Endothelial cell of umbilical vein (primary cell): ENCODE data around the gene FAM98C. TPM values are rescaled to one million over a fixed set of nuclear protein-coding genes. Genes with fewer than 3 reads are reported as not detected.

Source experiments
- BruUV-seq: library from RNA; stranded (reverse); fragments of 400-500 nt; replicated peaks from 2 replicates; lab custom pipeline; 2021; lab: Mats Ljungman, UMichigan
- CTCF ChIA-PET: fragments of 300-600, 350-600 bp; sonication (Branson Sonifier 250); formaldehyde crosslinking; loops from one replicate; lab custom pipeline; 2021; ENCODE audit warnings: antibody characterized with exemption, inconsistent platforms; lab: Charles Lee
- POLR2A ChIA-PET: fragments of 300-600, 350-600 bp; sonication (Branson Sonifier 250); formaldehyde crosslinking; loops from one replicate; lab custom pipeline; 2021; ENCODE audit warnings: antibody characterized with exemption, inconsistent platforms; lab: Charles Lee
- DNase-seq: peaks from one replicate; pipeline ENCODE4 v3.0.0-alpha.2; 2011; ENCODE audit warnings: low read depth, low spot score
- FAIRE-seq: peaks from 2 replicates; lab custom pipeline; 2011; peaks lifted over from hg19 to GRCh38; lab: Jason Lieb, UNC
- H2AFZ ChIP-seq: 2 replicates; pipeline ENCODE4 v1.6.0; 2012; ENCODE audit warnings: low read depth, low read length, control low read depth, inconsistent platforms
- H3K27ac ChIP-seq: 2 replicates; pipeline ENCODE4 v1.5.1; 2011; ENCODE audit warnings: low read depth, mild to moderate bottlenecking, control low read depth, low read length, moderate library complexity; ENCODE audit not compliant: insufficient read depth
- H3K27me3 ChIP-seq, 2 experiments: 2 replicates each; pipeline versions ENCODE4 v1.6.0 to v1.6.1; 2011; ENCODE audit warnings: low read length in 2 of 2, mixed read lengths in 1 of 2; ENCODE audit not compliant: control insufficient read depth in 2 of 2, insufficient read depth in 2 of 2
- H3K36me3 ChIP-seq, 2 experiments: 2 replicates in 1 of 2; 3 replicates in 1 of 2; pipeline ENCODE4 v1.5.1; 2011; ENCODE audit warnings: low read length in 2 of 2, mild to moderate bottlenecking in 1 of 2, moderate library complexity in 1 of 2; ENCODE audit not compliant: control insufficient read depth in 2 of 2, insufficient read depth in 2 of 2; ENCODE audit errors: extremely low read depth in 1 of 2
- H3K4me1 ChIP-seq: 3 replicates; pipeline ENCODE4 v1.5.1; 2011; ENCODE audit warnings: mild to moderate bottlenecking, low read length; ENCODE audit not compliant: control insufficient read depth, insufficient read depth; ENCODE audit errors: extremely low read depth
- H3K4me2 ChIP-seq: 2 replicates; pipeline ENCODE4 v1.6.1; 2011; ENCODE audit warnings: low read length, control low read depth, mixed read lengths; ENCODE audit not compliant: insufficient read depth
- H3K4me3 ChIP-seq, 3 experiments: fragments of 200-600 bp in 1 of 3; sonication (generic), shearing (Covaris generic) in 1 of 3; replicated peaks in 1 of 3; 2 replicates each; pipeline ENCODE4 v1.5.1; 2011 to 2016; ENCODE audit warnings: control low read depth in 3 of 3, low read length in 3 of 3, mild to moderate bottlenecking in 2 of 3, inconsistent platforms in 1 of 3, low read depth in 1 of 3, moderate library complexity in 1 of 3; ENCODE audit not compliant: insufficient read depth in 1 of 3
- H3K79me2 ChIP-seq: 2 replicates; pipeline ENCODE4 v1.6.0; 2012; ENCODE audit warnings: low read length, inconsistent platforms; ENCODE audit not compliant: control insufficient read depth, insufficient read depth
- H3K9ac ChIP-seq: replicated peaks from 2 replicates; pipeline ENCODE3; 2011; ENCODE audit warnings: low read length, control low read depth; ENCODE audit not compliant: insufficient read depth; ENCODE audit errors: extremely low read depth
- H3K9me1 ChIP-seq: replicated peaks from 3 replicates; pipeline ENCODE4 v1.6.0; 2011; ENCODE audit warnings: mild to moderate bottlenecking, low read length; ENCODE audit not compliant: control insufficient read depth, insufficient read depth; ENCODE audit errors: extremely low read depth
- H3K9me3 ChIP-seq: replicated peaks from 2 replicates; pipeline ENCODE4 v1.5.1; 2012; ENCODE audit warnings: low read length, inconsistent platforms; ENCODE audit not compliant: control insufficient read depth, insufficient read depth
- H4K20me1 ChIP-seq: replicated peaks from 2 replicates; pipeline ENCODE3; 2011; ENCODE audit warnings: mild to moderate bottlenecking, low read length; ENCODE audit not compliant: control insufficient read depth, insufficient read depth; ENCODE audit errors: extremely low read depth
- EZH2 ChIP-seq: IDR thresholded peaks from 2 replicates; pipeline ENCODE4 v1.6.1; 2012; ENCODE audit warnings: borderline replicate concordance, low read depth, mild to moderate bottlenecking, moderate library complexity, low read length, inconsistent platforms; ENCODE audit not compliant: severe bottlenecking
- FOS ChIP-seq: IDR thresholded peaks from 2 replicates; pipeline ENCODE4 v1.6.1; 2011; ENCODE audit warnings: mild to moderate bottlenecking, low read length, moderate library complexity, borderline replicate concordance; ENCODE audit not compliant: insufficient read depth
- GATA2 ChIP-seq: IDR thresholded peaks from 2 replicates; pipeline ENCODE4 v1.7.0; 2011; ENCODE audit warnings: low read depth, mild to moderate bottlenecking, moderate library complexity, mixed read lengths, low read length; ENCODE audit not compliant: insufficient read length, insufficient read depth
- JUN ChIP-seq: IDR thresholded peaks from 2 replicates; pipeline ENCODE4 v1.6.1; 2011; ENCODE audit warnings: borderline replicate concordance, low read depth; ENCODE audit not compliant: insufficient read length, insufficient read depth
- MYC ChIP-seq: IDR thresholded peaks from one replicate; pipeline ENCODE4 v1.6.1; 2011; ENCODE audit warnings: mild to moderate bottlenecking, low read depth, low read length
- POLR2A ChIP-seq: IDR thresholded peaks from 2 replicates; pipeline ENCODE4 v1.6.1; 2012; ENCODE audit warnings: low read depth, mild to moderate bottlenecking, control low read depth, low read length
- POLR2AphosphoS5 ChIP-seq: IDR thresholded peaks from 2 replicates; pipeline ENCODE4 v1.6.1; 2012; ENCODE audit warnings: low read depth, mild to moderate bottlenecking, control low read depth, low read length, moderate library complexity; ENCODE audit not compliant: insufficient read depth
- dilution Hi-C: fragments of 300-500 bp; cut with MboI; formaldehyde crosslinking; loops from one replicate; pipeline ENCODE4 v1.15.0; 2019; ENCODE audit warnings: low sequenced_read_pairs; ENCODE audit not compliant: extremely low pct_ligation_motif_present
- intact Hi-C: fragments of 100-400 bp; cut with micrococcal nuclease; formaldehyde crosslinking; loops from one replicate; pipeline ENCODE4 v1.10.0; 2022
- polyA plus RNA-seq, 4 experiments: library from polyadenylated mRNA; depleted of rRNA in 3 of 4; stranded (reverse) in 3 of 4; unstranded in 1 of 4; fragments of >200 nt; gene quantifications; 2 replicates each; pipeline versions ENCODE4 v1.2.1 to v1.2.3, GENCODE V29; 2011 to 2012; ENCODE audit warnings: missing spikeins in 1 of 4
- total RNA-seq: library from RNA; stranded (reverse); gene quantifications from 2 replicates; pipeline ENCODE4 v1.2.3, GENCODE V29; 2021
- TF ChIP-seq, protein P1 (sequence below), 2 donors: IDR thresholded peaks; 1 replicate in 1 of 2; 2 replicates in 1 of 2; pipeline ENCODE4 v1.5.1; 2011; ENCODE audit warnings: low read length in 2 of 2, mild to moderate bottlenecking in 2 of 2, moderate library complexity in 2 of 2, control low read depth in 1 of 2, inconsistent platforms in 1 of 2, low read depth in 1 of 2; ENCODE audit not compliant: insufficient read depth in 1 of 2; ENCODE audit errors: extremely low read depth in 1 of 2
- TF ChIP-seq, protein P2 (sequence below): IDR thresholded peaks from 2 replicates; pipeline ENCODE4 v1.6.1; 2011; ENCODE audit not compliant: insufficient read depth, insufficient read length

FAM98C gene
- total and polyA plus RNA-seq, 2 donors (not counting 3 experiments of a cell fraction or from before 2014, with no cell fraction given), result 12.6 to 13.0 TPM

- Histone ChIP-seq H3K9me1 (no peaks in the 10 kb centered on the region), H3K4me2 (no peak overlapping the region), H2AFZ (no peak overlapping the region), H3K36me3 (no peaks in the 10 kb centered on the region), H3K9ac (no peak overlapping the region), H4K20me1 (no peaks in the 10 kb centered on the region), H3K4me3 (no peak overlapping the region), H3K27me3 (no peaks in the 10 kb centered on the region), H3K27ac (no peak overlapping the region), H3K9me3 (no peaks in the 10 kb centered on the region), H3K79me2 (no peaks in the 10 kb centered on the region), H3K4me1 (no peaks in the 10 kb centered on the region)
- FAIRE-seq, result no peak
- POLR2A ChIA-PET, result no interaction called here
- BruUV-seq, result no TSS peak
- no peak for TF ChIP-seq JUN
- TF ChIP-seq POLR2AphosphoS5, result no peak
- TF ChIP-seq EZH2, result no peak
- TF ChIP-seq POLR2A, result no peak
- DNase-seq, result no peak
- dilution Hi-C loops, result no loop called here
- CTCF ChIA-PET, result interaction anchor here (1.2 kb wide), 1 partner anchor 12 kb away, joined by 3 read pairs; no protein-coding TSS in a partner anchor
- intact Hi-C loops, result no loop called here
Observed at GRCh38 chr19:38440592-38440991, 37.7 kb downstream of the FAM98C start.

DNA sequence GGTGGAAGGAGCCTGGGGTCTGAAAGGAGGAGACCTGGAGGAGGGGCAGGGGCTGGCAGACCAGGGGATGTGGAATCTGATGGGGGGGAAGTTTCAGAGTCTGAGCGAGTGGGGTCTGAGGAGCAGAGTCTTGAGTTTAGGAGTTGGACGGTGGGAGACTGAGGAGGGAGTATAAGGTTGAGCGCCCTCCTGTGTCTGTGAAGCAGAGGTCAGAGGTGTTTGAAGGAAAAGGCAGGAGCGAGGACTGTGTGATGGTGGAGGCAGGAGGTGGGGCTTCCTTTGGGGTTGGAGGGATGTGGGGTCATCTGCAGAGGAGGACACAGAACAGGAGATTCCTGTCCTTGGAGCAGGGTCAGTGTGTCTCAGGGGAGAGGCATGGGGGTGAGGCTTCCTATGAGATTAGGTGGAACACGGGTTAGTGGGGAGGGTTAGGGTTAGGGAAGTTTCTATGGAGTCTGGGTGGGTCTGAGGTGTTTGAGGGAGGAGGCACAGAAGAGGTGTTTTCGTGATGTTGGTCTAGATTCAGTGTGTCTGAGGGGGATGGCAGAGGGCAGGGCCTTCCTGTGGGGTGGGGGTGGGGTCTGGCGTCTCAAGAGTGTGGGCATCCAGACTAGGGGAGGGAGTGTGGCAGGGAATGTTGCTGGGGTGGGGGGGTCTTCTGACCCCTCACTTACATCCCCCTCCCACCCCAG, 38.9 kb downstream of the FAM98C start:
- Histone ChIP-seq H3K79me2 (no peaks in the 10 kb centered on the region), H2AFZ (no peak overlapping the region), H3K4me3 (no peak overlapping the region), H3K27me3 (no peaks in the 10 kb centered on the region), H3K9ac (no peak overlapping the region), H3K27ac (no peak overlapping the region), H3K9me1 (no peaks in the 10 kb centered on the region), H3K4me2 (no peak overlapping the region), H4K20me1 (no peaks in the 10 kb centered on the region), H3K4me1 (no peaks in the 10 kb centered on the region), H3K36me3 (no peaks in the 10 kb centered on the region), H3K9me3 (no peaks in the 10 kb centered on the region)
- intact Hi-C loops (no loop called here), dilution Hi-C loops (no loop called here)
- BruUV-seq, result no TSS peak
- POLR2A ChIA-PET, result no interaction called here
- TF ChIP-seq POLR2A, result no peak
- TF ChIP-seq, protein P1, sequence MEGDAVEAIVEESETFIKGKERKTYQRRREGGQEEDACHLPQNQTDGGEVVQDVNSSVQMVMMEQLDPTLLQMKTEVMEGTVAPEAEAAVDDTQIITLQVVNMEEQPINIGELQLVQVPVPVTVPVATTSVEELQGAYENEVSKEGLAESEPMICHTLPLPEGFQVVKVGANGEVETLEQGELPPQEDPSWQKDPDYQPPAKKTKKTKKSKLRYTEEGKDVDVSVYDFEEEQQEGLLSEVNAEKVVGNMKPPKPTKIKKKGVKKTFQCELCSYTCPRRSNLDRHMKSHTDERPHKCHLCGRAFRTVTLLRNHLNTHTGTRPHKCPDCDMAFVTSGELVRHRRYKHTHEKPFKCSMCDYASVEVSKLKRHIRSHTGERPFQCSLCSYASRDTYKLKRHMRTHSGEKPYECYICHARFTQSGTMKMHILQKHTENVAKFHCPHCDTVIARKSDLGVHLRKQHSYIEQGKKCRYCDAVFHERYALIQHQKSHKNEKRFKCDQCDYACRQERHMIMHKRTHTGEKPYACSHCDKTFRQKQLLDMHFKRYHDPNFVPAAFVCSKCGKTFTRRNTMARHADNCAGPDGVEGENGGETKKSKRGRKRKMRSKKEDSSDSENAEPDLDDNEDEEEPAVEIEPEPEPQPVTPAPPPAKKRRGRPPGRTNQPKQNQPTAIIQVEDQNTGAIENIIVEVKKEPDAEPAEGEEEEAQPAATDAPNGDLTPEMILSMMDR (IDR thresholded peaks at IDR 0.05; ENCODE audit: extremely low read depth in 1 of 2, insufficient read depth in 1 of 2, low read depth in 1 of 2, low read length in 2 of 2), result no peak
- no peak for TF ChIP-seq GATA2
- TF ChIP-seq MYC, result no peak
- TF ChIP-seq FOS, result no peak
- no peak for TF ChIP-seq POLR2AphosphoS5
- TF ChIP-seq JUN, result no peak
- TF ChIP-seq, protein P2, sequence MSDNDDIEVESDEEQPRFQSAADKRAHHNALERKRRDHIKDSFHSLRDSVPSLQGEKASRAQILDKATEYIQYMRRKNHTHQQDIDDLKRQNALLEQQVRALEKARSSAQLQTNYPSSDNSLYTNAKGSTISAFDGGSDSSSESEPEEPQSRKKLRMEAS, result no peak
- TF ChIP-seq EZH2, result no peak
- CTCF ChIA-PET, result no interaction called here
- FAIRE-seq (no peak), DNase-seq (no peak)
